Activated CD4-positive, alpha-beta T cell treated with anti-CD3 and anti-CD28 coated beads for 36 hours (primary cell): ENCODE data around the gene INIP. TPM values are rescaled to one million over a fixed set of nuclear protein-coding genes. Genes with fewer than 3 reads are reported as not detected.

ENCODE experiments used
- ATAC-seq: fragments of 200-7000 bp; cut with Tn5 transposase; one replicate; pipeline ENCODE4 v1.10.0; 2021; ENCODE audit warnings: mild to moderate bottlenecking, moderate library complexity
- CTCF ChIA-PET: fragments of 350-600 bp; sonication (Branson Sonifier 250); formaldehyde crosslinking; loops from one replicate; lab custom pipeline; 2021; ENCODE audit warnings: antibody characterized with exemption; lab: Charles Lee
- POLR2A ChIA-PET: fragments of 350-600 bp; sonication (Branson Sonifier 250); formaldehyde crosslinking; loops from one replicate; lab custom pipeline; 2021; ENCODE audit warnings: antibody characterized with exemption, inconsistent platforms; lab: Charles Lee
- DNase-seq: peaks from one replicate; pipeline ENCODE4 v3.0.0-alpha.2; 2020
- H3K27ac Mint-ChIP-seq: one replicate; pipeline ENCODE4 v1.8.0; 2021; ENCODE audit warnings: mixed read lengths
- H3K27me3 Mint-ChIP-seq: one replicate; pipeline ENCODE4 v1.8.0; 2021; ENCODE audit warnings: mixed read lengths
- H3K36me3 Mint-ChIP-seq: one replicate; pipeline ENCODE4 v1.8.0; 2021; ENCODE audit warnings: low read depth, mixed read lengths
- H3K4me1 Mint-ChIP-seq: one replicate; pipeline ENCODE4 v1.8.0; 2021; ENCODE audit warnings: mixed read lengths
- H3K4me3 Mint-ChIP-seq: one replicate; pipeline ENCODE4 v1.8.0; 2021; ENCODE audit warnings: mild to moderate bottlenecking, moderate library complexity, mixed read lengths
- H3K9me3 Mint-ChIP-seq: one replicate; pipeline ENCODE4 v1.8.0; 2021; ENCODE audit warnings: low read depth, mixed read lengths
- intact Hi-C, 2 experiments: fragments of 100-400 bp; cut with DNase I in 1 of 2; cut with micrococcal nuclease in 1 of 2; formaldehyde crosslinking; loops; one replicate each; pipeline versions ENCODE4 v1.14.2 to v1.15.1; 2022 to 2024; cut with DNase I, micrococcal nuclease
- total RNA-seq, 2 experiments: library from RNA; stranded (reverse); gene quantifications; one replicate each; pipeline ENCODE4 v1.2.3, GENCODE V29; 2021

Gene INIP
- total RNA-seq, 2 experiments from 2014 or later = 37.3 to 37.7 TPM

DNA sequence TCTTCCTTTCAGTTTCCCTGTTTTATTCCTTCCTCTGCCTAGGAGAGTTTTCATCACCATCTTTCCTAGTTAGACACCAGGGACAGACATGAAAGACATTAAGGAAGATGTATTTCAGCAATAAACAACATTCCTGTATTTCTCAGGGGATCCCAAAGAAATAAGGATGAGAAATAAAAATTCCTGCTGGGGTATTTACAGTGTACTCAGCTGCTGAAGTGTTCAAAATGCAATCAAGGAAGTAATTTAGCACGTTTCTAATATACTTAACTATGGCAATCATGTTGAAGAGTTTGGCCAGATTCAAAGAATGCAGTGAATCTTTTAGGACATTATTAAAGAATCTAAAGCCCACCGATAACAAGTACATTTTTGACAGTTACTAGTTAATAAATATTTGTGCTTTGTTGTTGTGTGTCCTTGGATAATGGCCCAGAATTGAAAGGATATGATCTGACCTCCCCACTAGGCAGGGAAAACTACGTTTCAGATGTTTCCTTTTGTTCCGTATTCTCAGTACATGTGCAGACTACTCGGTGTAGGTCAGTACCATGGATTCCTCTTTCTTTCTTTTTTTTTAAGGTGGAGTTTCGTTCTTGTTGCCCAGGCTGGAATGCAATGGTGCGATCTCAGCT lies 46.8 kb downstream of the INIP start:
- H3K4me3 Mint-ChIP-seq = no peak overlapping the region
- no peak overlapping the region for H3K27ac Mint-ChIP-seq
- H3K27me3 Mint-ChIP-seq = no peaks in the 10 kb centered on the region
- no peak for ATAC-seq
- no peaks in the 10 kb centered on the region for H3K36me3 Mint-ChIP-seq
- ChIA-PET CTCF (interaction anchor here (0.6 kb wide), 1 partner anchor 540 kb away, joined by 3 read pairs; no protein-coding TSS in a partner anchor), POLR2A (no interaction called here)
- intact Hi-C loops = no loop called here
- H3K9me3 Mint-ChIP-seq = no peaks in the 10 kb centered on the region
- H3K4me1 Mint-ChIP-seq = no peaks in the 10 kb centered on the region
- no peak for DNase-seq

- CTCF ChIA-PET = no interaction called here
- POLR2A ChIA-PET = no interaction called here
- ATAC-seq = no peak
Measured at GRCh38 chr9:112669326-112669725, 48.6 kb downstream of the INIP start.

GRCh38 chr9:112665347-112665746 lies 52.6 kb downstream of the INIP start:
- H3K4me1 Mint-ChIP-seq = no peaks in the 10 kb centered on the region
- ATAC-seq (no peak), DNase-seq (no peak)
- no peaks in the 10 kb centered on the region for H3K36me3 Mint-ChIP-seq
- no peak overlapping the region for H3K27ac Mint-ChIP-seq
- ChIA-PET CTCF (interaction anchor here (0.8 to 1.6 kb wide), 3 partner anchors 11 to 57 kb away, joined by 3 to 5 read pairs (median 4); no protein-coding TSS in a partner anchor), POLR2A (no interaction called here)
- H3K4me3 Mint-ChIP-seq = no peak overlapping the region
- no peaks in the 10 kb centered on the region for H3K9me3 Mint-ChIP-seq
- no peaks in the 10 kb centered on the region for H3K27me3 Mint-ChIP-seq
- intact Hi-C loops = loop anchor here in 1 of 2 experiments (10.0 kb wide), 1 partner anchor 221 kb away; no protein-coding TSS in a partner anchor

More at GRCh38 chr9:112669326-112669725, 48.6 kb downstream of the INIP start:
- Mint-ChIP-seq H3K9me3 (no peaks in the 10 kb centered on the region), H3K27ac (no peak overlapping the region), H3K4me3 (no peak overlapping the region), H3K27me3 (no peaks in the 10 kb centered on the region), H3K36me3 (no peaks in the 10 kb centered on the region), H3K4me1 (no peaks in the 10 kb centered on the region)
- intact Hi-C loops = loop anchor here in 1 of 2 experiments (10.0 kb wide), 1 partner anchor 225 kb away; no protein-coding TSS in a partner anchor
- no peak for DNase-seq

DNA sequence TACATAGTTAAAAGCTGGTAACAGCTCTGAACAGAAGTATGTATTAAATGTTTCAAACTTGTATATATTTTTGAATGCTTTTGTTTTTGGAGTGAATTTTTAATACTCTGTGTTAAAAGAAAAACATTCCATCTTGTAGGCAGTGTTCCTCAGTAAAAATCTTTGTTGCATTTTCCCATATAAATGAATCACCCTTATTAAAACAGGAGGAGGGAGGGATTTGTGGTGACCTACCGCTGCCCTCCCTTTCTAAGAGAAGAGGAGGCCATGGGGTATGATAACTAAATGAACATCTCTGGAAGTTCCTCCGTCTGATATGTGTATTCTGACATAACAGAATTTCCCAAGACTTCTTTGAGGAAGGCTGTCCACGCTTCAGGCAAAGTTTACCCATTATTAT lies 53.4 kb downstream of the INIP start:
- no peak for ATAC-seq
- CTCF ChIA-PET = interaction anchor here (0.6 to 1.6 kb wide), 3 partner anchors 13 to 221 kb away, joined by 3 read pairs; no protein-coding TSS in a partner anchor

DNA sequence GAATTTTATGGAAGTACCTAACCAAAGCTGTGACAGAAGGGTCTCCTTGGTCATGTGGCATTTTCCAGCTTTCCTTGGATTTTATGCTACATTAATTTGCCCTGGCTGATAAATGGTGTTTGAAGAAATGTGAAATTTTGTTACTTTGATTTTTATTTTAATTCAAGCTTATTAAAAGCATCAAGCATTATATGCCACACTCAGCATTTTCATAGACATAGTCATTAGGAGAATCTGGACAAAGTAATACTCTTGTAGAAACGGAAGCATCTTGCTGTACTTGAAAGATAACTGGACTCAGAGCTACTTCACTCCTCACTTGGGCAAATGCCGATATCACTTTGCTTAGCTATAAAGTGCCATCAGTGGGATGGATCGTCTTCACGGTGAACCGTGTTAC lies 54.2 kb downstream of the INIP start:
- ChIA-PET POLR2A (interaction anchor here (0.6 kb wide), 1 partner anchor 13 kb away, joined by 3 read pairs; no protein-coding TSS in a partner anchor), CTCF (interaction anchor here (1.1 to 1.6 kb wide), 4 partner anchors 9 to 220 kb away, joined by 3 to 7 read pairs (median 4); no protein-coding TSS in a partner anchor)
- Mint-ChIP-seq H3K27me3 (no peaks in the 10 kb centered on the region), H3K4me3 (no peak overlapping the region), H3K36me3 (no peaks in the 10 kb centered on the region), H3K9me3 (no peaks in the 10 kb centered on the region), H3K4me1 (no peaks in the 10 kb centered on the region), H3K27ac (no peak overlapping the region)
- intact Hi-C loops = loop anchor here in 1 of 2 experiments (10.0 kb wide), 1 partner anchor 219 kb away; no protein-coding TSS in a partner anchor
- ATAC-seq (no peak), DNase-seq (no peak)

More for the DNA sequence above, 53.4 kb downstream of the INIP start:
- H3K4me1 Mint-ChIP-seq = no peaks in the 10 kb centered on the region
- no peaks in the 10 kb centered on the region for H3K36me3 Mint-ChIP-seq
- no peak for DNase-seq
- POLR2A ChIA-PET = no interaction called here
- H3K27ac Mint-ChIP-seq = no peak overlapping the region
- H3K9me3 Mint-ChIP-seq = no peaks in the 10 kb centered on the region
- intact Hi-C loops = loop anchor here in 1 of 2 experiments (10.0 kb wide), 1 partner anchor 220 kb away; no protein-coding TSS in a partner anchor
- no peak overlapping the region for H3K4me3 Mint-ChIP-seq
- no peaks in the 10 kb centered on the region for H3K27me3 Mint-ChIP-seq

DNA sequence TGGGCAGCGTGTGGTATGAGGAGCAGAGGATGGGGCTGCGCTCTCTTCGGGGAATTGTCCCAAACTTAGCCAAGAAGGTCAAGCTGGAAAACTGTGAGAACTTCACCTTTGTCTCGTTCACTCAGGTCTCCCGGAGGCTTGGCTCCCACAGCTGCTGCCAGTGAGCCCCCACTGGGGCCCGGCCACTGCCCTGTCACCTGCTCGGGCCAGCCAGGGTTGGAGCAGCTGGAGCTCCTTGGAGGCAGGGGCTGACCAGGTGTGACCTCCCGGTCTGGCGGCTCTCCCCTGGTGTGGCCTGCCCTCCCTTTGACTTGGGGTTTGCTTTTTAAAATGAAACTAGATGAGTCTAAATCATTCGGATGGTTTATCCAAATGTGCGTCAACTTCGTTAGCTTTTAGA lies 58.0 kb downstream of the INIP start:
- no peaks in the 10 kb centered on the region for H3K27me3 Mint-ChIP-seq
- ChIA-PET POLR2A (no interaction called here), CTCF (interaction anchor here (0.7 to 1.3 kb wide), 2 partner anchors 10 to 646 kb away, joined by 3 read pairs; no protein-coding TSS in a partner anchor)
- no peaks in the 10 kb centered on the region for H3K4me1 Mint-ChIP-seq
- no peak overlapping the region for H3K27ac Mint-ChIP-seq
- DNase-seq = no peak
- intact Hi-C loops = loop anchor here in 1 of 2 experiments (10.0 kb wide), 1 partner anchor 215 kb away; no protein-coding TSS in a partner anchor
- no peak for ATAC-seq
- H3K9me3 Mint-ChIP-seq = no peaks in the 10 kb centered on the region
- H3K4me3 Mint-ChIP-seq = no peak overlapping the region
- H3K36me3 Mint-ChIP-seq = no peaks in the 10 kb centered on the region

DNA sequence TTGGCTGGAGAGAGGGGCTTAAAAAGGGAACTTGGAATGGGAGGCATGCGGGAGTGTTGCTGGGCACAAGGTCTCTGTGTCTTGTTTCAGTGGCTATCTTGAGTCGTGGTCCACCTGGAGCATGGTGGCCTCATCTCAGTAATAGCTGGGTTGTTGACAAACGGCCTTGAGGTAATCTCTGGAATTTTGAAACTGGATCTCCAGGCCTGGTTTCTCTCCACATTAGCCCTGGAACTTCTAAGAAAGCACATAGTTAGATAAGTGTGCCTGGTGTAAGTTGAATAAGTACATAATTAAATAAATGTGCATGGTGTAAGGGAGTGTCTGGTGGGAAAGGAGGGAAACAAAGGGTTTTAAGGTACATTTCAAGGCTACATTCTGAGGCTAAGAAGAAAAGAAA lies 62.2 kb downstream of the INIP start:
- H3K27ac Mint-ChIP-seq = no peak overlapping the region
- no peak for DNase-seq
- CTCF ChIA-PET = no interaction called here
- H3K4me1 Mint-ChIP-seq = no peaks in the 10 kb centered on the region
- POLR2A ChIA-PET = no interaction called here
- no peak overlapping the region for H3K4me3 Mint-ChIP-seq
- no peak for ATAC-seq
- intact Hi-C loops = no loop called here
- no peaks in the 10 kb centered on the region for H3K27me3 Mint-ChIP-seq
- H3K9me3 Mint-ChIP-seq = no peaks in the 10 kb centered on the region
- H3K36me3 Mint-ChIP-seq = peaks cover 3% of the 10 kb centered on the region

GRCh38 chr9:112654282-112654681 lies 63.6 kb downstream of the INIP start:
- no peak for ATAC-seq
- Mint-ChIP-seq H3K4me1 (no peaks in the 10 kb centered on the region), H3K27ac (no peak overlapping the region), H3K4me3 (no peak overlapping the region), H3K9me3 (peaks cover 2% of the 10 kb centered on the region), H3K27me3 (no peaks in the 10 kb centered on the region), H3K36me3 (peaks cover 5% of the 10 kb centered on the region)
- CTCF ChIA-PET = interaction anchor here (1.1 to 1.2 kb wide), 2 partner anchors 12 to 41 kb away, joined by 5 read pairs; no protein-coding TSS in a partner anchor
- POLR2A ChIA-PET = no interaction called here
- no peak for DNase-seq
- intact Hi-C loops = no loop called here

DNA sequence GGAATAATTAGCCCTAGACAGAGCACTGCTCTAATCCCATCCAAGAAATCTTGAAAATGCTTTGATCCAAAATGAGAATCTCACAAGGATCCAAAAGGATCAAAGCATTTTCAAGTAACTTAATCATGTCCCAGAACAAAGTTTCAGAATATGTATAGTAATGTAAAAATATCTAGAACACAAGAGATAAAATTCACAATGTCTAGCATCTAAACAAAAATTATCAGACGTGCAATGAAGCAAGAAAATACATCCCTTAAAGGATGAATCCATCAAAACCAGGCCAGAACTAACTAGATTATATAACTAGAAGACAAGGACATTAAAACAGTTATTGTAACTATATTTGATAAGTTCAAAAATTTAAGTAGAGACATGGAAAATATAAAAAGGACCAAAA lies 69.3 kb downstream of the INIP start:
- peaks cover 30% of the 10 kb centered on the region for H3K36me3 Mint-ChIP-seq
- CTCF ChIA-PET = interaction anchor here (0.7 kb wide), 1 partner anchor 551 kb away, joined by 4 read pairs; no protein-coding TSS in a partner anchor
- H3K4me3 Mint-ChIP-seq = no peak overlapping the region
- H3K4me1 Mint-ChIP-seq = no peaks in the 10 kb centered on the region
- DNase-seq (no peak), ATAC-seq (no peak)
- POLR2A ChIA-PET = no interaction called here
- H3K9me3 Mint-ChIP-seq = peaks cover 19% of the 10 kb centered on the region
- intact Hi-C loops = no loop called here
- no peaks in the 10 kb centered on the region for H3K27me3 Mint-ChIP-seq
- no peak overlapping the region for H3K27ac Mint-ChIP-seq

DNA sequence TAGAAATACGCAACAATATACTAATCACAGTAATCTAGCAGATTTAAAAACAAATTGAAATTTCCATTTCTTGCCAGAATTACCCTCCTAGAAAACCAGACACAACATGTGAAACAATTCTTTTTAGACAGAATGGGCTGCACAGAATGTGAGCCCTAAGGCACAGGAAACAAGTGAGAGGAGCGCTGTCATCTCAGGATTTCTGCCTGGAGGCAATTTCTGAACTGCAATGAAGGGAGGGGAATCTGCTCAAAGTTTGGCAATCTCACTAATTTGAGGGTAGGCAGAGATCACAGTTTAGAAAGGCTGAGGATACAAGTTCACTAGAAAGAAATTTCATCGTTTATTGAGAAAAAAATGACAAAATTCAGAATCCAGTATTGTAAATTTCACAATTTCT lies 70.3 kb downstream of the INIP start:
- no peak for ATAC-seq
- Mint-ChIP-seq H3K36me3 (peaks cover 30% of the 10 kb centered on the region), H3K4me1 (no peaks in the 10 kb centered on the region), H3K27me3 (no peaks in the 10 kb centered on the region), H3K4me3 (no peak overlapping the region), H3K9me3 (peaks cover 22% of the 10 kb centered on the region), H3K27ac (no peak overlapping the region)
- ChIA-PET CTCF (no interaction called here), POLR2A (no interaction called here)
- intact Hi-C loops = no loop called here
- DNase-seq = no peak

- ChIA-PET POLR2A (no interaction called here), CTCF (no interaction called here)
- ATAC-seq = no peak
- Mint-ChIP-seq H3K27ac (no peak overlapping the region), H3K4me1 (no peaks in the 10 kb centered on the region), H3K27me3 (no peaks in the 10 kb centered on the region), H3K4me3 (no peak overlapping the region), H3K36me3 (peaks cover 20% of the 10 kb centered on the region), H3K9me3 (peaks cover 15% of the 10 kb centered on the region)
- no peak for DNase-seq
- intact Hi-C loops = no loop called here
Measured at GRCh38 chr9:112642126-112642525, 75.8 kb downstream of the INIP start.

DNA sequence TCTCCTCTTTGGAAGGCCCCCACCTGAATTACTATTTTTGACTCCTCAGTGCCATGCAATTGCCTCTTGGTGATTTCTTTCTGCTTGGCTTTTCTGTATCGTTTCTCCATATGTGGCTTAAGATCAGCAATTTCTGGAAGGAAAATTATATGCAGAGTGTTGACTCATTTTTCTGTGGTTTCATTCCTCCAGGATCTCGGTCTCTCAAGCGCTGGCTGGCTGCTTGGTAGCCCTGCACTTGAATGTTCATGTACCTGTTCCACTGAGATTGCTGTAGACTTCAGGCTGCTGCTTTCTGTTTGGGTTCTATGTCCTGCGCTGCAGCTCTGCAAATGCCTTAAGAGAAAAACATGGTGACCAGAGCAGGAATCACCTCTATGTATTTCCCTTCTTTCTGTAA lies 77.6 kb downstream of the INIP start:
- H3K27ac Mint-ChIP-seq = no peak overlapping the region
- CTCF ChIA-PET = no interaction called here
- no peak for ATAC-seq
- no peak for DNase-seq
- no peak overlapping the region for H3K4me3 Mint-ChIP-seq
- no peaks in the 10 kb centered on the region for H3K4me1 Mint-ChIP-seq
- peaks cover 11% of the 10 kb centered on the region for H3K36me3 Mint-ChIP-seq
- H3K27me3 Mint-ChIP-seq = no peaks in the 10 kb centered on the region
- intact Hi-C loops = no loop called here
- H3K9me3 Mint-ChIP-seq = peaks cover 10% of the 10 kb centered on the region
- POLR2A ChIA-PET = no interaction called here
